ENCODE measurements around the gene ZNF391. TPM values are rescaled to one million over a fixed set of nuclear protein-coding genes. Genes with fewer than 3 reads are reported as not detected.
"Not testable (repeated sequence)": the region's sequence is repeated elsewhere in the genome, so short reads cannot be mapped to it uniquely, and the experiment has no call there.

ZNF391 gene
- 9.0 TPM for polyA plus RNA-seq (2013, experiment 1 of 2)
- polyA plus RNA-seq (2013, experiment 2 of 2) = 8.1 TPM

GRCh38 chr6:27388293-27389197 is at the start of gene ZNF391:
ZNF391 (plus strand) TSS chr6:27388759; CDS start chr6:27400371, 11,612 bp downstream.
- WGBS, 2 experiments (ENCODE audit: insufficient coverage in 2 of 2) = 1% methylated on average over 34 to 43 of the region's 49 CpGs
- peak within 1 kb of the TSS; percentile 91 for H3K27ac ChIP-seq (ENCODE audit: low read depth, low read length, severe bottlenecking)

GRCh38 chr6:27352850-27353249 is 35.7 kb upstream of the ZNF391 start:
- Histone ChIP-seq H3K4me3 (ENCODE audit: extremely low read depth, insufficient read depth, low read length, poor library complexity, severe bottlenecking) (no peak overlapping the region), H3K4me1 (ENCODE audit: control insufficient read depth, insufficient read depth, low read length, poor library complexity, severe bottlenecking) (no peaks in the 10 kb centered on the region), H3K36me3 (ENCODE audit: control insufficient read depth, insufficient read depth, low read length) (no peaks in the 10 kb centered on the region), H3K27ac (ENCODE audit: low read depth, low read length, severe bottlenecking) (no peak overlapping the region), H3K9me3 (ENCODE audit: control insufficient read depth, low read length) (peaks cover 9% of the 10 kb centered on the region)
- WGBS, 2 experiments (ENCODE audit: insufficient coverage in 2 of 2) = 76% methylated on average over 3 of the region's 4 CpGs; no CpG with 5 or more reads in 1 of the 2 experiments

More at GRCh38 chr6:27388293-27389197, at the start of gene ZNF391:
- Histone ChIP-seq H3K4me1 (ENCODE audit: control insufficient read depth, insufficient read depth, low read length, poor library complexity, severe bottlenecking) (peaks cover 4% of the 10 kb centered on the region), H3K4me3 (ENCODE audit: extremely low read depth, insufficient read depth, low read length, poor library complexity, severe bottlenecking) (peak within 1 kb of the TSS; percentile 83), H3K9me3 (ENCODE audit: control insufficient read depth, low read length) (peaks cover 8% of the 10 kb centered on the region), H3K36me3 (ENCODE audit: control insufficient read depth, insufficient read depth, low read length) (peaks cover 3% of the 10 kb centered on the region)

- no peak overlapping the region for H3K27ac ChIP-seq (ENCODE audit: low read depth, low read length, severe bottlenecking)
- H3K4me3 ChIP-seq (ENCODE audit: extremely low read depth, insufficient read depth, low read length, poor library complexity, severe bottlenecking) = no peak overlapping the region
- no CpG with 5 or more reads among the region's 2 CpGs for WGBS, 2 experiments (ENCODE audit: insufficient coverage in 2 of 2)
- H3K4me1 ChIP-seq (ENCODE audit: control insufficient read depth, insufficient read depth, low read length, poor library complexity, severe bottlenecking) = no peaks in the 10 kb centered on the region
- H3K9me3 ChIP-seq (ENCODE audit: control insufficient read depth, low read length) = peaks cover 28% of the 10 kb centered on the region
- no peaks in the 10 kb centered on the region for H3K36me3 ChIP-seq (ENCODE audit: control insufficient read depth, insufficient read depth, low read length)
These were observed 29.8 kb upstream of the ZNF391 start for GRCh38 chr6:27358786-27359185.

- peaks cover 28% of the 10 kb centered on the region for H3K9me3 ChIP-seq (ENCODE audit: control insufficient read depth, low read length)
- no peaks in the 10 kb centered on the region for H3K4me1 ChIP-seq (ENCODE audit: control insufficient read depth, insufficient read depth, low read length, poor library complexity, severe bottlenecking)
- no peak overlapping the region for H3K27ac ChIP-seq (ENCODE audit: low read depth, low read length, severe bottlenecking)
- 100% methylated on average over 1 of the region's 1 CpG; no CpG with 5 or more reads in 1 of the 2 experiments for WGBS, 2 experiments (ENCODE audit: insufficient coverage in 2 of 2)
- no peak overlapping the region for H3K4me3 ChIP-seq (ENCODE audit: extremely low read depth, insufficient read depth, low read length, poor library complexity, severe bottlenecking)
- H3K36me3 ChIP-seq (ENCODE audit: control insufficient read depth, insufficient read depth, low read length) = no peaks in the 10 kb centered on the region
These were observed 29.3 kb upstream of the ZNF391 start for GRCh38 chr6:27359231-27359630.

- Histone ChIP-seq H3K9me3 (ENCODE audit: control insufficient read depth, low read length) (peaks cover 9% of the 10 kb centered on the region), H3K27ac (ENCODE audit: low read depth, low read length, severe bottlenecking) (no peak overlapping the region), H3K36me3 (ENCODE audit: control insufficient read depth, insufficient read depth, low read length) (no peaks in the 10 kb centered on the region), H3K4me1 (ENCODE audit: control insufficient read depth, insufficient read depth, low read length, poor library complexity, severe bottlenecking) (no peaks in the 10 kb centered on the region), H3K4me3 (ENCODE audit: extremely low read depth, insufficient read depth, low read length, poor library complexity, severe bottlenecking) (no peak overlapping the region)
- 91 to 99% methylated on average over 5 of the region's 5 CpGs for WGBS, 2 experiments (ENCODE audit: insufficient coverage in 2 of 2)
These were observed 20.4 kb upstream of the ZNF391 start for GRCh38 chr6:27368202-27368601.

GRCh38 chr6:27370391-27370790 is 18.2 kb upstream of the ZNF391 start:
- 100% methylated on average over 1 of the region's 4 CpGs; no CpG with 5 or more reads in 1 of the 2 experiments for WGBS, 2 experiments (ENCODE audit: insufficient coverage in 2 of 2)
- H3K4me3 ChIP-seq (ENCODE audit: extremely low read depth, insufficient read depth, low read length, poor library complexity, severe bottlenecking) = no peak overlapping the region
- H3K4me1 ChIP-seq (ENCODE audit: control insufficient read depth, insufficient read depth, low read length, poor library complexity, severe bottlenecking) = no peaks in the 10 kb centered on the region
- H3K36me3 ChIP-seq (ENCODE audit: control insufficient read depth, insufficient read depth, low read length) = no peaks in the 10 kb centered on the region
- peaks cover 9% of the 10 kb centered on the region for H3K9me3 ChIP-seq (ENCODE audit: control insufficient read depth, low read length)
- no peak overlapping the region for H3K27ac ChIP-seq (ENCODE audit: low read depth, low read length, severe bottlenecking)

- H3K4me3 ChIP-seq (ENCODE audit: extremely low read depth, insufficient read depth, low read length, poor library complexity, severe bottlenecking) = peak overlapping the region; percentile 60
- no peaks in the 10 kb centered on the region for H3K4me1 ChIP-seq (ENCODE audit: control insufficient read depth, insufficient read depth, low read length, poor library complexity, severe bottlenecking)
- no peaks in the 10 kb centered on the region for H3K36me3 ChIP-seq (ENCODE audit: control insufficient read depth, insufficient read depth, low read length)
- H3K9me3 ChIP-seq (ENCODE audit: control insufficient read depth, low read length) = no peaks in the 10 kb centered on the region
- WGBS, 2 experiments (ENCODE audit: insufficient coverage in 2 of 2) = 0 to 3% methylated on average over 16 to 30 of the region's 31 CpGs
- no peak overlapping the region for H3K27ac ChIP-seq (ENCODE audit: low read depth, low read length, severe bottlenecking)
These were observed 13.5 kb upstream of the ZNF391 start for GRCh38 chr6:27374824-27375612.

- Histone ChIP-seq H3K27ac (ENCODE audit: low read depth, low read length, severe bottlenecking) (no peak overlapping the region), H3K9me3 (ENCODE audit: control insufficient read depth, low read length) (no peaks in the 10 kb centered on the region), H3K4me3 (ENCODE audit: extremely low read depth, insufficient read depth, low read length, poor library complexity, severe bottlenecking) (no peak overlapping the region), H3K4me1 (ENCODE audit: control insufficient read depth, insufficient read depth, low read length, poor library complexity, severe bottlenecking) (no peaks in the 10 kb centered on the region), H3K36me3 (ENCODE audit: control insufficient read depth, insufficient read depth, low read length) (no peaks in the 10 kb centered on the region)
- 60% methylated on average over 2 of the region's 7 CpGs; no CpG with 5 or more reads in 1 of the 2 experiments for WGBS, 2 experiments (ENCODE audit: insufficient coverage in 2 of 2)
These were observed 12.9 kb upstream of the ZNF391 start for GRCh38 chr6:27375613-27376079.

- H3K27ac ChIP-seq (ENCODE audit: low read depth, low read length, severe bottlenecking); H3K4me1 ChIP-seq (ENCODE audit: control insufficient read depth, insufficient read depth, low read length, poor library complexity, severe bottlenecking); H3K9me3 ChIP-seq (ENCODE audit: control insufficient read depth, low read length); H3K36me3 ChIP-seq (ENCODE audit: control insufficient read depth, insufficient read depth, low read length); H3K4me3 ChIP-seq (ENCODE audit: extremely low read depth, insufficient read depth, low read length, poor library complexity, severe bottlenecking): not testable (repeated sequence)
- WGBS, 2 experiments (ENCODE audit: insufficient coverage in 2 of 2) = 0 to 40% methylated on average over 1 to 2 of the region's 4 CpGs
These were observed 10.2 kb upstream of the ZNF391 start for GRCh38 chr6:27378406-27378805.

- H3K4me1 ChIP-seq (ENCODE audit: control insufficient read depth, insufficient read depth, low read length, poor library complexity, severe bottlenecking); H3K27ac ChIP-seq (ENCODE audit: low read depth, low read length, severe bottlenecking); H3K4me3 ChIP-seq (ENCODE audit: extremely low read depth, insufficient read depth, low read length, poor library complexity, severe bottlenecking); H3K9me3 ChIP-seq (ENCODE audit: control insufficient read depth, low read length); H3K36me3 ChIP-seq (ENCODE audit: control insufficient read depth, insufficient read depth, low read length): not testable (repeated sequence)
- 93 to 95% methylated on average over 13 to 21 of the region's 30 CpGs for WGBS, 2 experiments (ENCODE audit: insufficient coverage in 2 of 2)
These were observed 7.6 kb upstream of the ZNF391 start for GRCh38 chr6:27381001-27381400.

Measured in mesodermal cell (in vitro differentiated cells).